Neuronal stem cell (in vitro differentiated cells): ENCODE data around the gene ZBTB32. TPM values are rescaled to one million over a fixed set of nuclear protein-coding genes. Genes with fewer than 3 reads are reported as not detected.
"Not testable (repeated sequence)": the region's sequence is repeated elsewhere in the genome, so short reads cannot be mapped to it uniquely, and the experiment has no call there.

Experiments used
- DNase-seq: peaks from one replicate; pipeline ENCODE4 v3.0.0-alpha.2; 2013; ENCODE audit warnings: low spot score
- H2AFZ ChIP-seq: one replicate; pipeline ENCODE4 v1.6.1; 2013; ENCODE audit warnings: mild to moderate bottlenecking, low read length, inconsistent platforms
- H2AK5ac ChIP-seq: 2 replicates; pipeline ENCODE4 v1.6.1; 2013; ENCODE audit warnings: low read depth, mild to moderate bottlenecking, inconsistent platforms, low read length, moderate library complexity, mixed read lengths
- H2BK120ac ChIP-seq: 2 replicates; pipeline ENCODE4 v1.6.1; 2013; ENCODE audit warnings: low read depth, mild to moderate bottlenecking, inconsistent platforms, low read length, moderate library complexity, mixed read lengths
- H2BK12ac ChIP-seq: one replicate; pipeline ENCODE4 v1.6.1; 2013; ENCODE audit warnings: low read length, inconsistent platforms
- H2BK15ac ChIP-seq: 2 replicates; pipeline ENCODE4 v1.6.1; 2013; ENCODE audit warnings: mild to moderate bottlenecking, low read length, inconsistent platforms, mixed read lengths
- H2BK5ac ChIP-seq: one replicate; pipeline ENCODE4 v1.6.1; 2013; ENCODE audit warnings: inconsistent platforms, mild to moderate bottlenecking, low read length, moderate library complexity
- H3K14ac ChIP-seq: one replicate; pipeline ENCODE4 v1.6.1; 2013; ENCODE audit warnings: low read length, inconsistent platforms
- H3K18ac ChIP-seq: 2 replicates; pipeline ENCODE4 v1.6.1; 2013; ENCODE audit warnings: low read length, inconsistent platforms
- H3K23ac ChIP-seq: 2 replicates; pipeline ENCODE4 v1.6.1; 2013; ENCODE audit warnings: low read depth, mild to moderate bottlenecking, mixed read lengths, low read length, inconsistent platforms; ENCODE audit not compliant: poor library complexity
- H3K27ac ChIP-seq: replicated peaks from 3 replicates; pipeline ENCODE4 v1.5.1; 2013; ENCODE audit warnings: low read length, inconsistent platforms
- H3K27me3 ChIP-seq, 3 experiments: 2 replicates each; pipeline ENCODE4 v1.6.1; 2013; ENCODE audit warnings: low read length in 3 of 3, mild to moderate bottlenecking in 2 of 3, inconsistent platforms in 1 of 3, low read depth in 1 of 3, mixed read lengths in 1 of 3, moderate library complexity in 1 of 3; ENCODE audit not compliant: control insufficient read depth in 3 of 3, insufficient read depth in 3 of 3
- H3K36me3 ChIP-seq, 2 donors: replicated peaks in 1 of 2; 2 replicates each; pipeline ENCODE4 v1.6.1; 2013; ENCODE audit warnings: low read length in 2 of 2; ENCODE audit not compliant: control insufficient read depth in 2 of 2, insufficient read depth in 2 of 2
- H3K4ac ChIP-seq: 2 replicates; pipeline ENCODE4 v1.6.1; 2013; ENCODE audit warnings: inconsistent platforms, mild to moderate bottlenecking, low read length, moderate library complexity
- H3K4me1 ChIP-seq, 2 donors: 1 replicate in 1 of 2; 2 replicates in 1 of 2; pipeline ENCODE4 v1.6.1; 2013; ENCODE audit warnings: low read length in 2 of 2, low read depth in 1 of 2; ENCODE audit not compliant: control insufficient read depth in 2 of 2, insufficient read depth in 1 of 2
- H3K4me2 ChIP-seq: one replicate; pipeline ENCODE4 v1.6.1; 2013; ENCODE audit warnings: mild to moderate bottlenecking, low read length, inconsistent platforms; ENCODE audit not compliant: insufficient read depth, poor library complexity, severe bottlenecking
- H3K4me3 ChIP-seq, 2 donors: 2 replicates each; pipeline ENCODE4 v1.5.1; 2013; ENCODE audit warnings: low read length in 2 of 2, mild to moderate bottlenecking in 2 of 2, inconsistent platforms in 1 of 2, moderate library complexity in 1 of 2
- H3K79me1 ChIP-seq: one replicate; pipeline ENCODE4 v1.6.1; 2013; ENCODE audit warnings: low read depth, mild to moderate bottlenecking, inconsistent platforms, low read length, moderate library complexity
- H3K9ac ChIP-seq: one replicate; pipeline ENCODE4 v1.6.1; 2013; ENCODE audit warnings: mild to moderate bottlenecking, low read depth, low read length, inconsistent platforms; ENCODE audit not compliant: poor library complexity
- H3K9me3 ChIP-seq, 2 donors: replicated peaks in 1 of 2; 2 replicates each; pipeline versions ENCODE3 to v1.6.1; 2013; ENCODE audit warnings: low read length in 2 of 2, mild to moderate bottlenecking in 2 of 2, inconsistent platforms in 1 of 2, low read depth in 1 of 2, mixed read lengths in 1 of 2, moderate library complexity in 1 of 2; ENCODE audit not compliant: control insufficient read depth in 2 of 2, insufficient read depth in 1 of 2
- H4K8ac ChIP-seq: one replicate; pipeline ENCODE4 v1.6.1; 2013; ENCODE audit warnings: low read depth, mild to moderate bottlenecking, inconsistent platforms, low read length, moderate library complexity
- H4K91ac ChIP-seq: one replicate; pipeline ENCODE4 v1.6.1; 2013; ENCODE audit warnings: low read length, low read depth, mild to moderate bottlenecking, inconsistent platforms; ENCODE audit not compliant: poor library complexity
- WGBS, 2 donors: extraction: QIAGEN DNeasy Blood & Tissue Kit; methylation state at CpG; one replicate each; pipeline ENCODE4 v1.1.7; 2013; ENCODE audit warnings: missing lambda C conversion rate in 2 of 2, mixed read lengths in 1 of 2; ENCODE audit not compliant: insufficient read length in 2 of 2, insufficient replicate concordance in 1 of 2; ENCODE audit errors: extremely low coverage in 2 of 2; 5-methylcytosine and 5-hydroxymethylcytosine counted together
- polyA plus RNA-seq, 2 experiments: library from polyadenylated mRNA; stranded (reverse); fragments of 200-250 nt; gene quantifications; one replicate each; pipeline ENCODE4 v1.2.3, GENCODE V29; 2013

Gene ZBTB32
- not detected for polyA plus RNA-seq (2013, experiment 1 of 2)
- polyA plus RNA-seq (2013, experiment 2 of 2): not detected

DNA sequence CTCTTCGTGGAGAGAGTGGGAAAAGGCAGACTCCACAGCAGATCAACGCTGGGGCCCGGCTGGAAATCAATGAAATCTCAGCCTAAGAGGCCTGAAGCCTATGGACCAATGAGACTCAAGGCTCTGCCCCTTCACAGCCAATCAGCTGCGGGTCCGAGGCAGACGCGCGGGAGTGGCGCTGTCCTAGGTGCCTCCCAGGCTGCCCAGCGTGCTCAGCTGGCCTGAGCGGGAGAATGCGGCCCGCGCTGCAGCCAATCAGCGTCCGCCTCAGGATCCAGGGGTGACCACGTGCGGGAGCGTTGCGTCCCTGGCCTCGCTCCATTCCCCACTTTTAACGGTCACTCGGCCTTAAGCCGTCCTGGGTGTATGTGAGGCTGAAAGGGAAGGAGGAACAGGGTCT lies at the start of gene ZBTB32:
TSS of gene ZBTB32 (plus strand) at position 341 of the 400 bp plus-strand sequence. CDS start 10,069 bp downstream, outside the sequence.
- no peak within 1 kb of the TSS for H2AK5ac ChIP-seq
- H3K79me1 ChIP-seq: no peaks in the 10 kb centered on the region
- H3K4me2 ChIP-seq: no peak within 1 kb of the TSS
- H3K18ac ChIP-seq: peak within 1 kb of the TSS; percentile 44
- H2BK15ac ChIP-seq: no peak within 1 kb of the TSS
- no peak within 1 kb of the TSS for H4K8ac ChIP-seq
- H3K4me3 ChIP-seq: peak within 1 kb of the TSS in 1 of 2 donors; percentile 52
- H2BK12ac ChIP-seq: no peak within 1 kb of the TSS
- no CpG with 5 or more reads among the region's 24 CpGs for WGBS, 2 donors
- no peak within 1 kb of the TSS for H3K23ac ChIP-seq
- no peak within 1 kb of the TSS for H3K14ac ChIP-seq
- H2BK5ac ChIP-seq: no peak within 1 kb of the TSS
- H3K27ac ChIP-seq: no peak within 1 kb of the TSS
- no peaks in the 10 kb centered on the region for H3K9me3 ChIP-seq
- no peak within 1 kb of the TSS for H2BK120ac ChIP-seq
- no peaks in the 10 kb centered on the region for H3K36me3 ChIP-seq
- H3K27me3 ChIP-seq: peaks cover 0 to 7% (median 0%) of the 10 kb centered on the region in 3 experiments
- no peak within 1 kb of the TSS for H3K4ac ChIP-seq
- H3K9ac ChIP-seq: no peak within 1 kb of the TSS
- H4K91ac ChIP-seq: no peak within 1 kb of the TSS
- H3K4me1 ChIP-seq: peaks cover 0 to 2% of the 10 kb centered on the region in 2 donors
- peak; percentile 21 for DNase-seq
- no peak within 1 kb of the TSS for H2AFZ ChIP-seq

- not testable (repeated sequence) for H3K23ac ChIP-seq, H3K4ac ChIP-seq, DNase-seq, H2AFZ ChIP-seq, H3K4me2 ChIP-seq, H2BK12ac ChIP-seq, H2BK120ac ChIP-seq, H3K27ac ChIP-seq, H2BK15ac ChIP-seq, H4K91ac ChIP-seq, H2BK5ac ChIP-seq, H4K8ac ChIP-seq, H3K4me1 ChIP-seq, H3K27me3 ChIP-seq, H3K9me3 ChIP-seq, H3K14ac ChIP-seq, H3K9ac ChIP-seq, H3K79me1 ChIP-seq, H2AK5ac ChIP-seq, H3K18ac ChIP-seq
- H3K4me3 ChIP-seq: peak overlapping the region in 1 of 2 donors; percentile 25
- peaks cover 27 to 85% of the 10 kb centered on the region in 2 donors for H3K36me3 ChIP-seq
- no CpG with 5 or more reads among the region's 6 CpGs for WGBS, 2 donors
Observed at GRCh38 chr19:35654828-35655227, 49.5 kb upstream of the ZBTB32 start.

- Histone ChIP-seq H3K4ac (no peak overlapping the region), H2AFZ (no peak overlapping the region), H3K23ac (no peak overlapping the region), H3K79me1 (peaks cover 2% of the 10 kb centered on the region), H3K36me3 (peaks cover 29 to 84% of the 10 kb centered on the region in 2 donors), H3K27ac (no peak overlapping the region), H3K18ac (no peak overlapping the region), H3K14ac (no peak overlapping the region), H2BK5ac (no peak overlapping the region), H2AK5ac (no peak overlapping the region), H2BK15ac (no peak overlapping the region), H3K4me3 (no peak overlapping the region), H2BK120ac (no peak overlapping the region), H3K9me3 (no peaks in the 10 kb centered on the region), H3K27me3 (no peaks in the 10 kb centered on the region), H3K9ac (no peak overlapping the region), H4K8ac (no peak overlapping the region), H3K4me1 (no peaks in the 10 kb centered on the region), H3K4me2 (no peak overlapping the region), H2BK12ac (no peak overlapping the region), H4K91ac (no peak overlapping the region)
- no CpG with 5 or more reads among the region's 4 CpGs for WGBS, 2 donors
- no peak for DNase-seq
Observed at GRCh38 chr19:35655600-35655999, 48.8 kb upstream of the ZBTB32 start.

DNA sequence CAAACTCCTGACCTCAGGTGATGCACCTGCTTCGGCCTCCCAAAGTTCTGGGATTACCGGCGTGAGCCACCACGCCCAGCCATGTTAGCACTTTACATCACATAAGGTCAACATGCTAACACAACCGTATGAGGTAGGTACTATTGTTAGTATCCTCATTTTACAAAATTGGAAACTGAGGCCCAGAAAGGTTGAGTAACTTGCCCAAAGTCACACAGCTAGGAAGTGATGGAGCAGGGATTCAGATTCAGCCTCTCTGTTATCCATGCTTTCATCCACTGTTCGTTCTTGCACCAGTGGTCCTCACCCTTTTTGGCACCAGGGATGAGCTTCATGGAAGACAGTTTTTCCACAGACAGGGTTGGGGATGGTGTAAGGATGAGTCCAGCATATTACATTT lies 47.7 kb upstream of the ZBTB32 start:
- H2BK15ac ChIP-seq: no peak overlapping the region
- H2BK120ac ChIP-seq: no peak overlapping the region
- WGBS, 2 donors: no CpG with 5 or more reads among the region's 6 CpGs
- no peak overlapping the region for H3K4ac ChIP-seq
- H3K23ac ChIP-seq: no peak overlapping the region
- H4K8ac ChIP-seq: no peak overlapping the region
- H2BK5ac ChIP-seq: no peak overlapping the region
- no peak for DNase-seq
- H3K27ac ChIP-seq: no peak overlapping the region
- no peak overlapping the region for H2AFZ ChIP-seq
- no peaks in the 10 kb centered on the region for H3K27me3 ChIP-seq
- no peak overlapping the region for H3K9ac ChIP-seq
- H3K4me1 ChIP-seq: no peaks in the 10 kb centered on the region
- H3K18ac ChIP-seq: no peak overlapping the region
- peaks cover 22 to 83% of the 10 kb centered on the region in 2 donors for H3K36me3 ChIP-seq
- no peaks in the 10 kb centered on the region for H3K79me1 ChIP-seq
- H3K9me3 ChIP-seq: no peaks in the 10 kb centered on the region
- no peak overlapping the region for H2AK5ac ChIP-seq
- H3K4me2 ChIP-seq: no peak overlapping the region
- H3K4me3 ChIP-seq: no peak overlapping the region
- no peak overlapping the region for H3K14ac ChIP-seq
- no peak overlapping the region for H4K91ac ChIP-seq
- no peak overlapping the region for H2BK12ac ChIP-seq
